GM23338 (cell line): ENCODE measurements around the gene CRBN. TPM values are rescaled to one million over a fixed set of nuclear protein-coding genes. Genes with fewer than 3 reads are reported as not detected.
A peak's percentile ranks its signal among the peaks of the same experiment; 100 is the strongest.

Experiments
- ATAC-seq: fragments of 200-7000 bp; cut with Tn5 transposase; 3 replicates; pipeline ENCODE4 v1.9.1; 2020
- DNase-seq: peaks from one replicate; pipeline ENCODE4 v3.0.0-alpha.2; 2015; ENCODE audit warnings: low spot score
- H2AFZ ChIP-seq: fragments of 200-600 bp; sonication (generic); 2 replicates; pipeline ENCODE4 v1.8.0; 2016; ENCODE audit warnings: antibody characterized with exemption, mild to moderate bottlenecking, moderate library complexity
- H3F3A ChIP-seq: fragments of 200-600 bp; sonication (generic); replicated peaks from 2 replicates; pipeline ENCODE4 v1.8.0; 2017; ENCODE audit warnings: antibody characterized with exemption, mixed run types, low read depth
- H3K27ac ChIP-seq: fragments of 200-600 bp; sonication (generic); 2 replicates; pipeline ENCODE4 v1.6.1; 2016; ENCODE audit warnings: low read depth
- H3K27me3 ChIP-seq: fragments of 200-600 bp; sonication (generic); 2 replicates; pipeline ENCODE4 v1.8.0; 2016; ENCODE audit warnings: mild to moderate bottlenecking, mixed run types, moderate library complexity; ENCODE audit not compliant: insufficient read depth
- H3K36me3 ChIP-seq: fragments of 200-600 bp; sonication (generic); 2 replicates; pipeline ENCODE4 v1.8.0; 2016; ENCODE audit warnings: mild to moderate bottlenecking; ENCODE audit not compliant: insufficient read depth
- H3K4me1 ChIP-seq: fragments of 200-600 bp; sonication (generic); 2 replicates; pipeline ENCODE4 v1.8.0; 2016; ENCODE audit warnings: mild to moderate bottlenecking, moderate library complexity; ENCODE audit not compliant: insufficient read depth
- H3K4me2 ChIP-seq: fragments of 200-600 bp; sonication (generic); 2 replicates; pipeline ENCODE4 v1.7.1; 2017; ENCODE audit warnings: mixed run types
- H3K4me3 ChIP-seq: fragments of 200-600 bp; sonication (generic); 2 replicates; pipeline ENCODE4 v1.6.1; 2016; ENCODE audit warnings: mixed run types
- H3K79me2 ChIP-seq: fragments of 200-600 bp; sonication (generic); replicated peaks from 2 replicates; pipeline ENCODE4 v1.8.0; 2017; ENCODE audit warnings: mild to moderate bottlenecking; ENCODE audit not compliant: insufficient read depth
- H3K9me2 ChIP-seq: fragments of 200-600 bp; sonication (generic); 2 replicates; pipeline ENCODE4 v1.8.0; 2017; ENCODE audit not compliant: insufficient read depth
- H4K20me1 ChIP-seq: fragments of 200-600 bp; sonication (generic); replicated peaks from 2 replicates; pipeline ENCODE4 v1.8.0; 2017; ENCODE audit warnings: mild to moderate bottlenecking; ENCODE audit not compliant: insufficient read depth
- H3K27ac Mint-ChIP-seq: 2 replicates; pipeline ENCODE4 v1.8.0; 2020; ENCODE audit warnings: inconsistent platforms, mild to moderate bottlenecking, moderate library complexity, mixed read lengths
- H3K27me3 Mint-ChIP-seq: 3 replicates; pipeline ENCODE4 v1.8.0; 2022; ENCODE audit warnings: low read depth, mild to moderate bottlenecking, moderate library complexity, mixed read lengths, inconsistent platforms; ENCODE audit not compliant: insufficient read depth, poor library complexity
- H3K36me3 Mint-ChIP-seq: 3 replicates; pipeline ENCODE4 v1.8.0; 2021; ENCODE audit warnings: low read depth, mild to moderate bottlenecking, inconsistent platforms, moderate library complexity, mixed read lengths
- H3K4me1 Mint-ChIP-seq: 3 replicates; pipeline ENCODE4 v1.8.0; 2020; ENCODE audit warnings: mild to moderate bottlenecking, inconsistent platforms, mixed read lengths
- H3K4me3 Mint-ChIP-seq: 3 replicates; pipeline ENCODE4 v1.8.0; 2021; ENCODE audit warnings: moderate library complexity, mild to moderate bottlenecking, inconsistent platforms, mixed read lengths
- H3K9me3 Mint-ChIP-seq: 3 replicates; pipeline ENCODE4 v1.8.0; 2020; ENCODE audit warnings: moderate library complexity, mild to moderate bottlenecking, inconsistent platforms, mixed read lengths
- CREB1 ChIP-seq: fragments of 250-450 bp; sonication (Bioruptor Pico); IDR thresholded peaks from 2 replicates; pipeline ENCODE4 v1.5.0; 2020; ENCODE audit warnings: low read depth, mild to moderate bottlenecking, moderate library complexity
- CTCF ChIP-seq, 2 experiments: fragments of 200-600 bp in 1 of 2; sonication (generic) in 1 of 2; conservative IDR thresholded peaks; 2 replicates each; pipeline versions ENCODE4 v1.5.1 to v1.6.1; 2016 to 2017; ENCODE audit warnings: antibody characterized with exemption in 2 of 2, low read depth in 2 of 2, mild to moderate bottlenecking in 2 of 2, moderate library complexity in 1 of 2
- ETS1 ChIP-seq: IDR thresholded peaks from 2 replicates; pipeline ENCODE4 v1.6.1; 2016; ENCODE audit warnings: antibody characterized with exemption
- EZH2 ChIP-seq: fragments of 200-600 bp; sonication (generic); IDR thresholded peaks from one replicate; pipeline ENCODE4 v1.8.0; 2017; ENCODE audit warnings: antibody characterized with exemption, mild to moderate bottlenecking, low read depth; ENCODE audit not compliant: unreplicated experiment
- EZH2phosphoT487 ChIP-seq: fragments of 200-600 bp; sonication (generic); IDR thresholded peaks from one replicate; pipeline ENCODE4 v1.8.1; 2018; ENCODE audit warnings: antibody characterized with exemption; ENCODE audit not compliant: unreplicated experiment
- JUNB ChIP-seq: IDR thresholded peaks from one replicate; pipeline ENCODE4 v1.6.1; 2016; ENCODE audit warnings: antibody characterized with exemption; ENCODE audit not compliant: unreplicated experiment
- NANOG ChIP-seq: IDR thresholded peaks from 2 replicates; pipeline ENCODE4 v1.6.1; 2016; ENCODE audit warnings: antibody characterized with exemption, borderline replicate concordance
- POLR2AphosphoS5 ChIP-seq: IDR thresholded peaks from 2 replicates; pipeline ENCODE4 v1.6.1; 2016; ENCODE audit warnings: antibody characterized with exemption, low read depth
- REST ChIP-seq: IDR thresholded peaks from one replicate; pipeline ENCODE4 v1.6.1; 2018; ENCODE audit warnings: antibody characterized with exemption; ENCODE audit not compliant: unreplicated experiment
- STAT1 ChIP-seq: IDR thresholded peaks from one replicate; pipeline ENCODE4 v1.6.1; 2016; ENCODE audit warnings: antibody characterized with exemption; ENCODE audit not compliant: unreplicated experiment
- ZNF114 ChIP-seq: fragments of 250-450 bp; sonication (Bioruptor Pico); IDR thresholded peaks from 2 replicates; pipeline ENCODE4 v1.5.0; 2020; ENCODE audit warnings: mild to moderate bottlenecking, moderate library complexity
- ZNF331 ChIP-seq: fragments of 250-450 bp; sonication (Bioruptor Pico); IDR thresholded peaks from 2 replicates; pipeline ENCODE4 v1.5.0; 2020; ENCODE audit warnings: low read depth, mild to moderate bottlenecking, moderate library complexity
- ZNF462 ChIP-seq: fragments of 250-450 bp; sonication (Bioruptor Pico); IDR thresholded peaks from 2 replicates; pipeline ENCODE4 v1.5.0; 2020; ENCODE audit warnings: mild to moderate bottlenecking, moderate library complexity
- polyA plus RNA-seq: library from polyadenylated mRNA; unstranded; fragments of >200 nt; fragmentation: Nextera tagmentation; extraction: Ambion mirVana; gene quantifications from 2 replicates; pipeline ENCODE4 v1.2.1, GENCODE V29; 2016
- total RNA-seq: library from RNA; depleted of rRNA; stranded (reverse); fragments of >200 nt; shearing (Covaris generic); gene quantifications from 2 replicates; pipeline ENCODE4 v1.2.3, GENCODE V29; 2014

CRBN gene
- total and polyA plus RNA-seq, 2 experiments from 2014 or later = 33.6 to 41.7 TPM

GRCh38 chr3:3109407-3110298, 69.8 kb downstream of the CRBN start:
- H3K4me1 Mint-ChIP-seq = no peaks in the 10 kb centered on the region
- Histone ChIP-seq H3K27me3 (no peaks in the 10 kb centered on the region), H3K4me1 (peaks cover 16% of the 10 kb centered on the region), H3K36me3 (no peaks in the 10 kb centered on the region), H3F3A (no peaks in the 10 kb centered on the region), H4K20me1 (no peaks in the 10 kb centered on the region), H3K9me2 (no peaks in the 10 kb centered on the region), H3K79me2 (no peaks in the 10 kb centered on the region), H3K27ac (peak overlapping the region; percentile 65), H3K4me3 (no peak overlapping the region), H2AFZ (peak overlapping the region; percentile 72; the same call in 1 of the 2 replicates), H3K4me2 (peak overlapping the region; percentile 7; the same call in 1 of the 2 replicates)
- TF ChIP-seq EZH2phosphoT487 (no peak), ZNF114 (no peak), ETS1 (no peak), STAT1 (no peak), NANOG (no peak), JUNB (no peak), POLR2AphosphoS5 (no peak), REST (no peak), ZNF462 (CRISPR knock-in tag) (no peak), CTCF (conservative IDR thresholded peaks at IDR 0.05; ENCODE audit: low read depth in 2 of 2) (no peak), ZNF331 (CRISPR knock-in tag) (no peak), CREB1 (CRISPR knock-in tag) (no peak), EZH2 (no peak)
- peaks cover 90% of the 10 kb centered on the region for H3K9me3 Mint-ChIP-seq
- no peak for ATAC-seq
- H3K4me3 Mint-ChIP-seq = no peak overlapping the region
- no peak for DNase-seq
- no peak overlapping the region for H3K27ac Mint-ChIP-seq
- H3K36me3 Mint-ChIP-seq = peaks cover 26% of the 10 kb centered on the region
- H3K27me3 Mint-ChIP-seq = peaks cover 4% of the 10 kb centered on the region
